HL-60 (cell line): ENCODE data around the gene UBA5.

ENCODE experiments used
- DNase-seq, 2 experiments: peaks; one replicate each; pipeline ENCODE4 v3.0.0-alpha.2; 2010 to 2020; ENCODE audit warnings: low read depth in 1 of 2, low spot score in 1 of 2
- H3K27ac ChIP-seq: fragments of 250-450 bp; sonication (Bioruptor Pico); replicated peaks from 2 replicates; pipeline ENCODE4 v1.5.1; 2020; ENCODE audit warnings: mild to moderate bottlenecking, moderate library complexity
- H3K27me3 ChIP-seq: fragments of 250-450 bp; sonication (Bioruptor Pico); 2 replicates; pipeline ENCODE4 v1.5.1; 2021; ENCODE audit warnings: mild to moderate bottlenecking, moderate library complexity; ENCODE audit not compliant: insufficient read depth, poor library complexity, severe bottlenecking
- H3K4me3 ChIP-seq: replicated peaks from 2 replicates; pipeline ENCODE4 v1.5.1; 2011; ENCODE audit warnings: mild to moderate bottlenecking, control low read depth, low read length; ENCODE audit not compliant: insufficient read depth
- CTCF ChIP-seq: IDR thresholded peaks from one replicate; pipeline ENCODE4 v1.5.1; 2011; ENCODE audit warnings: low read length, control low read depth, inconsistent platforms; ENCODE audit not compliant: insufficient read depth
- GABPA ChIP-seq: IDR thresholded peaks from 2 replicates; pipeline ENCODE4 v1.6.1; 2012; ENCODE audit warnings: low read depth
- POLR2AphosphoS5 ChIP-seq: IDR thresholded peaks from 2 replicates; pipeline ENCODE4 v1.6.1; 2012; ENCODE audit warnings: low read depth
- REST ChIP-seq: IDR thresholded peaks from 2 replicates; pipeline ENCODE4 v1.6.1; 2012; ENCODE audit warnings: low read depth; ENCODE audit not compliant: insufficient replicate concordance
- SPI1 ChIP-seq: IDR thresholded peaks from 2 replicates; pipeline ENCODE4 v1.6.1; 2012; ENCODE audit warnings: low read depth, mild to moderate bottlenecking, borderline replicate concordance

The UBA5 gene

GRCh38 chr3:132662212-132662611, 2.1 kb downstream of the UBA5 start:
- Histone ChIP-seq H3K27ac (no peak overlapping the region), H3K27me3 (no peaks in the 10 kb centered on the region), H3K4me3 (no peak overlapping the region)
- DNase-seq = no peak
- TF ChIP-seq POLR2AphosphoS5 (no peak), REST (no peak), GABPA (no peak), SPI1 (no peak), CTCF (no peak)

GRCh38 chr3:132665230-132665745, 5.2 kb downstream of the UBA5 start:
- no peak for DNase-seq
- Histone ChIP-seq H3K27ac (no peak overlapping the region), H3K27me3 (no peaks in the 10 kb centered on the region), H3K4me3 (no peak overlapping the region)
- no peak for TF ChIP-seq POLR2AphosphoS5
- TF ChIP-seq SPI1 = no peak
- no peak for TF ChIP-seq REST
- TF ChIP-seq CTCF = no peak
- no peak for TF ChIP-seq GABPA

- no peak for DNase-seq
- H3K27ac ChIP-seq = no peak overlapping the region
- H3K4me3 ChIP-seq = no peak overlapping the region
- no peaks in the 10 kb centered on the region for H3K27me3 ChIP-seq
- no peak for TF ChIP-seq SPI1
Observed at GRCh38 chr3:132669256-132669777, 9.2 kb downstream of the UBA5 start.

GRCh38 chr3:132675408-132675807, 15.3 kb downstream of the UBA5 start:
- no peak overlapping the region for H3K4me3 ChIP-seq
- DNase-seq = no peak
- no peaks in the 10 kb centered on the region for H3K27me3 ChIP-seq
- no peak overlapping the region for H3K27ac ChIP-seq
- TF ChIP-seq GABPA = no peak
- no peak for TF ChIP-seq SPI1
- no peak for TF ChIP-seq POLR2AphosphoS5
- no peak for TF ChIP-seq CTCF
- no peak for TF ChIP-seq REST
